Prostate gland (tissue), 2 donors: ENCODE measurements around the gene NINJ1. TPM values are rescaled to one million over a fixed set of nuclear protein-coding genes. Genes with fewer than 3 reads are reported as not detected.

Experiments
- DNase-seq: peaks from one replicate; pipeline ENCODE4 v3.0.0-alpha.2; 2019; ENCODE audit warnings: low spot score
- H3K27ac ChIP-seq, 2 donors: fragments of 200-600 bp; sonication (generic); 2 replicates each; pipeline ENCODE4 v1.5.1; 2017 to 2019
- H3K27me3 ChIP-seq: fragments of 200-600 bp; sonication (generic); replicated peaks from 2 replicates; pipeline ENCODE4 v1.5.1; 2019; ENCODE audit not compliant: insufficient read depth
- H3K36me3 ChIP-seq, 2 donors: fragments of 200-600 bp; sonication (generic); 1 replicate in 1 of 2; 2 replicates in 1 of 2; pipeline versions ENCODE4 v1.5.1 to v1.8.1; 2017 to 2019
- H3K4me1 ChIP-seq: fragments of 200-600 bp; sonication (generic); replicated peaks from 2 replicates; pipeline ENCODE4 v1.5.1; 2019
- H3K4me3 ChIP-seq, 2 donors: fragments of 200-600 bp; sonication (generic); 2 replicates each; pipeline ENCODE4 v1.5.1; 2017 to 2019
- H3K9me3 ChIP-seq: fragments of 200-600 bp; sonication (generic); 2 replicates; pipeline ENCODE4 v1.5.1; 2017
- CTCF ChIP-seq, 4 experiments: fragments of 200-600 bp in 2 of 4; fragments of 450-650 bp in 2 of 4; sonication (generic) in 2 of 4; IDR thresholded peaks; 1 replicate in 3 of 4; 2 replicates in 1 of 4; pipeline ENCODE4 v1.5.1; 2016 to 2019; ENCODE audit warnings: antibody characterized with exemption in 4 of 4, mild to moderate bottlenecking in 2 of 4, moderate library complexity in 2 of 4
- POLR2A ChIP-seq: fragments of 450-650 bp; IDR thresholded peaks from one replicate; pipeline ENCODE4 v1.6.1; 2016; ENCODE audit warnings: antibody characterized with exemption, mild to moderate bottlenecking
- POLR2AphosphoS5 ChIP-seq: sonication (generic); formaldehyde crosslinking; IDR thresholded peaks from one replicate; pipeline ENCODE4 v1.6.1; 2017; ENCODE audit warnings: antibody characterized with exemption
- WGBS: methylation state at CpG from one replicate; pipeline ENCODE4 v1.1.5; 2018; 5-methylcytosine and 5-hydroxymethylcytosine counted together
- intact Hi-C: fragments of 100-400 bp; cut with DNase I; formaldehyde crosslinking; loops from one replicate; pipeline ENCODE4 v1.14.2; 2022
- total RNA-seq, 2 donors: library from RNA; depleted of rRNA; stranded (reverse); fragments of >200 nt; gene quantifications; one replicate each; pipeline ENCODE4 v1.1.0, GENCODE V29; 2016

Gene NINJ1
- total RNA-seq, 2 donors from 2014 or later, result 139 to 183 TPM

GRCh38 chr9:93134740-93135444 lies 841 bp upstream of the NINJ1 start:
- 75% methylated on average over 11 of the region's 14 CpGs for WGBS
- TF ChIP-seq CTCF (IDR thresholded peaks at IDR 0.05) (no peak), POLR2AphosphoS5 (no peak), POLR2A (no peak)
- intact Hi-C loops, result loop anchor here (5.0 to 10.0 kb wide), 3 partner anchors 38 to 320 kb away; partner anchors contain the start of genes CARD19, FAM120A and FAM120AOS
- peak overlapping the region; percentile 93 to 97 for H3K27ac ChIP-seq
- DNase-seq, result no peak
- no peaks in the 10 kb centered on the region for H3K36me3 ChIP-seq
- H3K27me3 ChIP-seq, result no peaks in the 10 kb centered on the region
- peaks cover 38% of the 10 kb centered on the region for H3K4me1 ChIP-seq
- H3K4me3 ChIP-seq, result peak overlapping the region; percentile 77 to 89
- no peaks in the 10 kb centered on the region for H3K9me3 ChIP-seq

GRCh38 chr9:93133681-93134014 lies 403 bp downstream of the NINJ1 start:
- peak; percentile 39 for DNase-seq
- Histone ChIP-seq H3K27ac (peak overlapping the region; percentile 93 to 97), H3K9me3 (no peaks in the 10 kb centered on the region), H3K4me3 (peak overlapping the region; percentile 77 to 89), H3K36me3 (no peaks in the 10 kb centered on the region), H3K4me1 (peaks cover 38% of the 10 kb centered on the region), H3K27me3 (no peaks in the 10 kb centered on the region)
- intact Hi-C loops, result loop anchor here (5.0 to 10.0 kb wide), 3 partner anchors 36 to 321 kb away; partner anchors contain the start of genes CARD19, FAM120A and FAM120AOS
- no peak for TF ChIP-seq POLR2AphosphoS5
- no peak for TF ChIP-seq POLR2A
- no peak for TF ChIP-seq CTCF (IDR thresholded peaks at IDR 0.05)
- 0% methylated on average over 8 of the region's 34 CpGs for WGBS

GRCh38 chr9:93132946-93133680 lies 938 bp downstream of the NINJ1 start:
- H3K27ac ChIP-seq, result peak overlapping the region; percentile 93 to 97
- no peaks in the 10 kb centered on the region for H3K9me3 ChIP-seq
- no peak for TF ChIP-seq POLR2AphosphoS5
- TF ChIP-seq CTCF (IDR thresholded peaks at IDR 0.05), result no peak
- TF ChIP-seq POLR2A, result no peak
- DNase-seq, result peak; percentile 58
- no peaks in the 10 kb centered on the region for H3K27me3 ChIP-seq
- 16% methylated on average over 19 of the region's 21 CpGs for WGBS
- H3K4me3 ChIP-seq, result peak overlapping the region; percentile 77 to 89
- intact Hi-C loops, result loop anchor here (5.0 to 10.0 kb wide), 3 partner anchors 36 to 322 kb away; partner anchors contain the start of genes CARD19, FAM120A and FAM120AOS
- H3K36me3 ChIP-seq, result no peaks in the 10 kb centered on the region
- peaks cover 38% of the 10 kb centered on the region for H3K4me1 ChIP-seq

- Histone ChIP-seq H3K4me1 (peaks cover 38% of the 10 kb centered on the region), H3K27me3 (no peaks in the 10 kb centered on the region), H3K4me3 (peak overlapping the region; percentile 77 to 89), H3K9me3 (no peaks in the 10 kb centered on the region), H3K27ac (peak overlapping the region; percentile 93 to 97), H3K36me3 (no peaks in the 10 kb centered on the region)
- WGBS, result 11% methylated on average over 11 of the region's 12 CpGs
- intact Hi-C loops, result loop anchor here (5.0 to 10.0 kb wide), 3 partner anchors 35 to 322 kb away; partner anchors contain the start of genes CARD19, FAM120A and FAM120AOS
- peak; percentile 78 for TF ChIP-seq POLR2AphosphoS5
- TF ChIP-seq CTCF (IDR thresholded peaks at IDR 0.05), result no peak
- peak; percentile 35 for TF ChIP-seq POLR2A
- DNase-seq, result peak; percentile 87
Observed at GRCh38 chr9:93132287-93132927, 1.6 kb downstream of the NINJ1 start.
